ENCODE measurements around the gene CHCHD3.

DNA sequence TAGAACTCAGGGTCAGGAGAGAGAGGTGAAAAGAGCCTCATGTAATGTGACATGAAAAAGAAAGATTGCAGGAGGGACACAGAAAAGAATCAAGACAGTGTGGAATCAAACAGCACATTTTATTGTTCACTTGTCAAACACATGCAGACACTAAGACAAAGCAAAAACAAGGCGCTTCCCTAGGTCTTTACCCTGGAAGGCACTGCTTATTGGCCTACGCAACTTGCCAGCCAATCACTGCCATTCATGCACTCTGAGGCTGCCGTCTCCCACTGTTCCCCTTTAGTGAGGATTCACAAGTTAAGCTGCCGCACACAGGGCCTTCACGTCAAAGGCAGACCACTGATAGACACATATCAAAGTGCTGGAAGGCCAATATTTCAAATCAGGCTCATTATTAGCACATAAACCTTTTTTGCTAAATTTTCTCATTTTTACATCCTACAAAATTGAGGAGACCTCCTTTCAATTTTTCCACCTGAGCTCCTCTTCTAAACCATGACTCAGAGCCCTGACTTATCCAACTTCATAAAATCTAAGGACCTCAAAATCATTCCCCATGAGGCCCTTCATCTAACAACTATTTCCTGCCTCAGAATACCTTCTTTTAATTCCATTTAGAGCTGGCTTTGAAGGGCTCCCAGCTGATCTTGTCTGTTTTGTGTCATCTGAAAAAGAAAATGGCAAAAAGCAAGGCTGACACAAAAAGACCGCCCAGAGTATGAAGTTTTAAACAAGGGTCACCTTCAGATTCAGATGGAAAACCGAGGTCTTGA, 149.4 kb downstream of the CHCHD3 start:
- TF ChIP-seq, protein P1, sequence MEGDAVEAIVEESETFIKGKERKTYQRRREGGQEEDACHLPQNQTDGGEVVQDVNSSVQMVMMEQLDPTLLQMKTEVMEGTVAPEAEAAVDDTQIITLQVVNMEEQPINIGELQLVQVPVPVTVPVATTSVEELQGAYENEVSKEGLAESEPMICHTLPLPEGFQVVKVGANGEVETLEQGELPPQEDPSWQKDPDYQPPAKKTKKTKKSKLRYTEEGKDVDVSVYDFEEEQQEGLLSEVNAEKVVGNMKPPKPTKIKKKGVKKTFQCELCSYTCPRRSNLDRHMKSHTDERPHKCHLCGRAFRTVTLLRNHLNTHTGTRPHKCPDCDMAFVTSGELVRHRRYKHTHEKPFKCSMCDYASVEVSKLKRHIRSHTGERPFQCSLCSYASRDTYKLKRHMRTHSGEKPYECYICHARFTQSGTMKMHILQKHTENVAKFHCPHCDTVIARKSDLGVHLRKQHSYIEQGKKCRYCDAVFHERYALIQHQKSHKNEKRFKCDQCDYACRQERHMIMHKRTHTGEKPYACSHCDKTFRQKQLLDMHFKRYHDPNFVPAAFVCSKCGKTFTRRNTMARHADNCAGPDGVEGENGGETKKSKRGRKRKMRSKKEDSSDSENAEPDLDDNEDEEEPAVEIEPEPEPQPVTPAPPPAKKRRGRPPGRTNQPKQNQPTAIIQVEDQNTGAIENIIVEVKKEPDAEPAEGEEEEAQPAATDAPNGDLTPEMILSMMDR (IDR thresholded peaks at IDR 0.05): no peak
- TF ChIP-seq POLR2A (IDR thresholded peaks at IDR 0.05): no peak
